ENCODE results near the gene PRDM16. TPM values are rescaled to one million over a fixed set of nuclear protein-coding genes. Genes with fewer than 3 reads are reported as not detected.

PRDM16 gene
- polyA plus RNA-seq, 1 experiment, result 0.06 TPM

DNA sequence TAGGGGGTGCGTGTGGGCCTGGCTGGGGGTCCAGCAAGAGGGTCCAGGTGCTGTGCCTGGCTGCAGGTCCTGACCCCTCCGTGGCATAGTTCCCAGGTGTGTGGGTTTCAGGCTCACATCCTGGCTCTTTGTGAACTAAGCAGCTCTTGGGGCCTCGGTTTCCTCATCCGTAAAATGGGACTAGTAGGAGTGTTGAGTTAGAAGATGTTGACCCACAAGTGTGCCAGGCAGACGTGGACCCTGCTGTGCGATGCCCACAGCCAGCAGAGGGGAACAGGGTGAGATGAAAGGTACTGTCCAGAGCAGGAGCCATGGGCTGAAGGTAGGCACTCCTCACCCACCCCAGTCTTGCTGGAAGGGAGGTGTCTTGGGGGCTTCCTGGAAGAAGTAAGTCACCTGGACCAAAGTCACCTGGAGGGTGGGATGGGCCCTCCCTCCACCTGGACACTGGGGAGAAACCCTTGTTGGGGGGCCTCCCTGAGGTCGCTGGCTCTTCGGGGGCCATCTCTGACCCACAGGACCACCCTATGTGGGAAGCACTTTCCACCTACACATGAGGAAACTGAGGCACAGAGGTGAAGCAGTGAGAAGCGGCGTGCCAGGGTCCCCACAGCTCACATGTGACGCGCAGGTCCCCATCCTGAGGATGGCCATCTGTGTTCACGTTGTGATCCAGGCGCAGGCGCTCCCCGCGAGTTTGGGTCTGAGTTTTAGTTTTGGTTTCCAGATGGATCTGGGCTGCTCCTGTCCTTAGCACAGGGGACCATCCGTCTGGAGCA, 386.9 kb downstream of the PRDM16 start:
- Histone ChIP-seq H3K27me3 (ENCODE audit: control insufficient read depth, insufficient read depth, low read length) (peaks cover 29% of the 10 kb centered on the region), H3K9me3 (ENCODE audit: control insufficient read depth, insufficient read depth, low read length) (no peaks in the 10 kb centered on the region; the same call in 1 of the 2 replicates), H3K27ac (ENCODE audit: low read depth, low read length) (no peak overlapping the region), H3K4me3 (ENCODE audit: low read depth, low read length) (no peak overlapping the region)
- ChIA-PET CTCF (no interaction called here), POLR2A (no interaction called here)
- TF ChIP-seq, protein P1, sequence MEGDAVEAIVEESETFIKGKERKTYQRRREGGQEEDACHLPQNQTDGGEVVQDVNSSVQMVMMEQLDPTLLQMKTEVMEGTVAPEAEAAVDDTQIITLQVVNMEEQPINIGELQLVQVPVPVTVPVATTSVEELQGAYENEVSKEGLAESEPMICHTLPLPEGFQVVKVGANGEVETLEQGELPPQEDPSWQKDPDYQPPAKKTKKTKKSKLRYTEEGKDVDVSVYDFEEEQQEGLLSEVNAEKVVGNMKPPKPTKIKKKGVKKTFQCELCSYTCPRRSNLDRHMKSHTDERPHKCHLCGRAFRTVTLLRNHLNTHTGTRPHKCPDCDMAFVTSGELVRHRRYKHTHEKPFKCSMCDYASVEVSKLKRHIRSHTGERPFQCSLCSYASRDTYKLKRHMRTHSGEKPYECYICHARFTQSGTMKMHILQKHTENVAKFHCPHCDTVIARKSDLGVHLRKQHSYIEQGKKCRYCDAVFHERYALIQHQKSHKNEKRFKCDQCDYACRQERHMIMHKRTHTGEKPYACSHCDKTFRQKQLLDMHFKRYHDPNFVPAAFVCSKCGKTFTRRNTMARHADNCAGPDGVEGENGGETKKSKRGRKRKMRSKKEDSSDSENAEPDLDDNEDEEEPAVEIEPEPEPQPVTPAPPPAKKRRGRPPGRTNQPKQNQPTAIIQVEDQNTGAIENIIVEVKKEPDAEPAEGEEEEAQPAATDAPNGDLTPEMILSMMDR (IDR thresholded peaks at IDR 0.05; ENCODE audit: low read depth, low read length), result no peak
- no peak for DNase-seq (ENCODE audit: low read depth, low spot score)

DNA sequence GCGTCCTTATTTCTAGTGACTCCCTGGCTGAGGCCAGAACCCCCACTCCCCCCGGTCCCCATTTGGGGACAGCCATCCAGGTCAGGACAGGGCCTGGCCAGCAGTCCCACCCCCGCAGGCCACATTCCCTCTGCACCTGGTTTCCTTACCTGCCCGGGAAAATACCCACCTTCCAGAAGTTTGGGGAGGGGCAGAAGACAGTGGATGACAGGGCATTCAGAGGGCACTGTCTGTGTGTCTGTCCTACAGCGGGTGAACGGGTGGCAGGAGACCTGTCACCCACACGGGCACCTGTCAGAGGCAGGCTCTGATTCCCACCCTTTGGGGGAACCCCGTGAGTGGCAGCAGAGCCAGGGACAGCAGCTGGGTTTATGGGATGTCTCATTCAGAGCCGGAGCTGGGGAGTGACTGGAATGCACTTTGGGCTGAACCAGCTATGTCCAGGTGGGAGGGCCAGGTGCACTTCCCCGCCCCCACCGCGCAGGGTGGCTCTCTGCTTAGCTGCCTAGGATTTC, 387.5 kb downstream of the PRDM16 start:
- TF ChIP-seq, protein P1 (IDR thresholded peaks at IDR 0.05; ENCODE audit: low read depth, low read length), result no peak
- ChIA-PET CTCF (no interaction called here), POLR2A (no interaction called here)
- Histone ChIP-seq H3K27me3 (ENCODE audit: control insufficient read depth, insufficient read depth, low read length) (peaks cover 29% of the 10 kb centered on the region), H3K27ac (ENCODE audit: low read depth, low read length) (no peak overlapping the region), H3K4me3 (ENCODE audit: low read depth, low read length) (no peak overlapping the region), H3K9me3 (ENCODE audit: control insufficient read depth, insufficient read depth, low read length) (no peaks in the 10 kb centered on the region; the same call in 1 of the 2 replicates)
- no peak for DNase-seq (ENCODE audit: low read depth, low spot score)

DNA sequence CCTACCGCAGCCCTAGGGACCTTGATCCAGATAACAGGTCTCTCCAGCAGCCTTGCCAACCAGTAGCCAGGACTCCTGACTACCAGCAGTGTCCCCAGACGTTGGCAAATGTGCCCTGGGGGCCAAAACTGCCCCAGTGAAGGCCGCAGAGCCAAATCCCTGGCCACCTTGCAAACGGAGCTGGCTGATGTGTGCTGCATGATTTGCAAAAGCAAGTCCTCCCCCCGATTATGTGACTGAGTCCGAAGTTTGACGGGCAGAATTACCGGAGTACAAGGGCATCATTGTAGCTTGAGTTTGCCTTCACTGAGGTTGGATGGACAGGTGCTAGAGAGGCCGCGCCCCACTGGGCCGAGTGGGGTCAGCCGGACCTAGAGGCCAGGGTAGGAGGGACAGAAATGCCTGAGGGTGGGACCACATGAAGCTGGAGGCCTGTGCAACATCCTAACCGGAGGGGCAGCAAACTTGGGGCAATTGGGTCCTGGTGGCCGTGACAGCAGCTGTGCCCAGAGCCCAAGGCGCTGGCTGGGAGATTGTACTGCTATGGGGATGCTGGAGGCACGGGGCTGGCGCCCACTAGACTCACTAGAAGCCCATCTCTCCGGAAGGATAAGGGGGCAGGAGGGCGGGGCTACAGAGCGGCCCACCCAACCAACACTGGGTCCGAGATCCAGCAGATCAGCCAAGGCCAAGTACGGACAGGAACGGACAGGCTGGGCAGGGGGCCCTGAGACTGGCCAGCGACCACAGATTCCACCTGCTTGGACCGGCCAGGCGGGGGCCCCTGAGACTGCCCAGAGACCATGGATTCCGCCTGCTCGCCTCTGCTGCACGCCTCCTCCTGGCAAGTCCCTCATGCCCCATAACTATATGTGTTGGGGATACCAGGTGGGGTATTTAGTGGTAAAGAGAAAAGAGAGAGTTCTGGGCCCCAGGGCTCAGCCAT, 388.2 kb downstream of the PRDM16 start:
- H3K4me3 ChIP-seq (ENCODE audit: low read depth, low read length), result no peak overlapping the region
- ChIA-PET CTCF (no interaction called here), POLR2A (no interaction called here)
- H3K27me3 ChIP-seq (ENCODE audit: control insufficient read depth, insufficient read depth, low read length), result peaks cover 29% of the 10 kb centered on the region
- TF ChIP-seq, protein P1 (IDR thresholded peaks at IDR 0.05; ENCODE audit: low read depth, low read length), result no peak
- no peaks in the 10 kb centered on the region; the same call in 1 of the 2 replicates for H3K9me3 ChIP-seq (ENCODE audit: control insufficient read depth, insufficient read depth, low read length)
- no peak overlapping the region for H3K27ac ChIP-seq (ENCODE audit: low read depth, low read length)
- no peak for DNase-seq (ENCODE audit: low read depth, low spot score)

DNA sequence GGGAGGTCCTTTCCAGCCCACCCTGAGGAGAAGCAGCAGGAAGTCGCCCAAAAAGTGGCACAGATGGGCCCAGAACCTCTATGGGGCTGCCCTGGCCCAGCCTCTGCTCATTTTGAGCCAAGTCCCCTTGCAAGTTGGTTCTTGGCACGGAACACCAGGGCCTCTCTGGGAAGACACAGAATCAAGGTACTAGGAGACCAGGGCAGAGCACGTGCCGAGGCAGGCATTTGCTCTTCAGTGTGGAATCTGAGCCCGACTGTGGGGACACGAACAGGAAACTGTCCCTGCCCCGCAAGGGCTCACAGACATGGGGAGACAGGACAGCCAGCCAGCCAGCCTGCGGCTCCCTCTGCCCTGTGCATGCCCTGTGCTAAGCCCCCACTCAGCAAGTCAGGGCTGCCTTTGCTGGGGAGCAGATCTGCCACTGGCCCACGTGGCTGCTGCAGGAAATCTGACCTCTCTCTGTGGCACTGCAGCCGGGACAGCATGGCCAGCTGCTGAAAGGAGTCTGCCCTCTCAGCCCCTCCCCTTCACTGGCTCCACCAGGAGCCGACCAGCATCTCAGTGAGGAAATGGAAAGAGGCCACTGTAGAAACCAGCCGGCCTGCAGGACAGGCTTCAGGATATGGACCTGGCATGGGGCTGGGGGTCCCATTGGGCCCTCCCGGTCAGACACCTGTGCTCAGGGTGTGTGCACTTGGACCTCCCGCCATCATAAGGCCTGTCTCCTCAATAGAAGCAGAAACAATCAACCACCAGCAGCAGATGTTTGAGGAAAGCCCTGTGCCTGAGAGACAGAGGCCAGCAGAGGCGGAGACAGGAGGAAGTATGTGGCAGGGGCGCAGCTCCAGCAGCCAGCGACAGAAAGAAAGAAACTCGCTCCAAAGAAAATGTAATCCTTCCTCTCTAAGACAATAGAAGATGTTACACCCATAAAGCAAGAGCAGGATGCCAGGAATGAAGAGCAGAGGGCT, 389.2 kb downstream of the PRDM16 start:
- Histone ChIP-seq H3K9me3 (ENCODE audit: control insufficient read depth, insufficient read depth, low read length) (no peaks in the 10 kb centered on the region; the same call in 1 of the 2 replicates), H3K27me3 (ENCODE audit: control insufficient read depth, insufficient read depth, low read length) (peaks cover 29% of the 10 kb centered on the region), H3K4me3 (ENCODE audit: low read depth, low read length) (no peak overlapping the region), H3K27ac (ENCODE audit: low read depth, low read length) (no peak overlapping the region)
- TF ChIP-seq, protein P1 (IDR thresholded peaks at IDR 0.05; ENCODE audit: low read depth, low read length), result no peak
- CTCF ChIA-PET, result interaction anchor here (1.6 kb wide), 1 partner anchor 14 kb away, joined by 4 read pairs; no protein-coding TSS in a partner anchor
- no peak for DNase-seq (ENCODE audit: low read depth, low spot score)
- POLR2A ChIA-PET, result no interaction called here

All from AG04450 (cell line).